ENCODE data around the gene TMEM253.

The TMEM253 gene

GRCh38 chr14:21100931-21101330 lies at the start of gene TMEM253:
Gene TMEM253 (plus strand): TSS chr14:21101066. CDS start chr14:21101344, 278 bp downstream.
- DNase-seq, result no peak

GRCh38 chr14:21053184-21054122 lies 47.4 kb upstream of the TMEM253 start:
- no peak for DNase-seq

- no peak for DNase-seq
These were observed 46.6 kb upstream of the TMEM253 start for GRCh38 chr14:21054123-21054767.

GRCh38 chr14:21054768-21055145 lies 46.1 kb upstream of the TMEM253 start:
- DNase-seq, result no peak

- no peak for DNase-seq
These were observed 45.3 kb upstream of the TMEM253 start for GRCh38 chr14:21055432-21056117.

GRCh38 chr14:21056520-21057163 lies 44.2 kb upstream of the TMEM253 start:
- DNase-seq, result no peak

- no peak for DNase-seq
These were observed 42.8 kb upstream of the TMEM253 start, which contains the start of gene RNASE8 for GRCh38 chr14:21057803-21058675. Gene RNASE8 (plus strand): TSS chr14:21057822. CDS start chr14:21057893, 71 bp downstream.

- DNase-seq, result no peak
These were observed 42.0 kb upstream of the TMEM253 start for GRCh38 chr14:21058903-21059302.

GRCh38 chr14:21059842-21060613 lies 40.8 kb upstream of the TMEM253 start:
- DNase-seq, result no peak

- no peak for DNase-seq
These were observed 40.1 kb upstream of the TMEM253 start for GRCh38 chr14:21060614-21061346.

GRCh38 chr14:21061347-21061668 lies 39.6 kb upstream of the TMEM253 start:
- DNase-seq, result no peak

- DNase-seq, result no peak
These were observed 37.4 kb upstream of the TMEM253 start for GRCh38 chr14:21063479-21063878.

- no peak for DNase-seq
These were observed 33.9 kb upstream of the TMEM253 start for GRCh38 chr14:21066882-21067502.

GRCh38 chr14:21068521-21069387 lies 32.1 kb upstream of the TMEM253 start:
- DNase-seq, result peak; percentile 69

GRCh38 chr14:21069388-21070082 lies 31.3 kb upstream of the TMEM253 start:
- DNase-seq, result no peak

GRCh38 chr14:21070083-21070609 lies 30.7 kb upstream of the TMEM253 start, which contains the start of gene ARHGEF40:
Gene ARHGEF40 (plus strand): TSS chr14:21070304. CDS start chr14:21070397, 93 bp downstream.
- DNase-seq, result no peak

- no peak for DNase-seq
These were observed 30.1 kb upstream of the TMEM253 start for GRCh38 chr14:21070610-21071224.

Measured in activated CD8-positive, alpha-beta memory T cell treated with anti-CD3 and anti-CD28 coated beads, Interleukin-2, amount 50 U/mL, for 48 hours (primary cell).